Measurements from ENCODE around the gene STK24. TPM values are rescaled to one million over a fixed set of nuclear protein-coding genes. Genes with fewer than 3 reads are reported as not detected.

STK24 gene
- total and polyA plus RNA-seq, 2 of the 8 experiments (the other 6 are each of a cell fraction or from before 2014, with no cell fraction given): 62.8 to 143 TPM

- FAIRE-seq (no peak), DNase-seq (ENCODE audit: low read depth in 1 of 2, low spot score in 2 of 2) (no peak)
- Histone ChIP-seq H3K79me2 (ENCODE audit: control insufficient read depth in 1 of 2, insufficient read depth in 2 of 2, low read length in 2 of 2) (peaks cover 34 to 95% of the 10 kb centered on the region in 2 experiments), H3K14ac (ENCODE audit: insufficient read length) (no peak overlapping the region), H3K9ac (replicated peaks in 1 of 4; ENCODE audit: extremely low read depth in 1 of 4, low read depth in 3 of 4, low read length in 3 of 4) (no peak overlapping the region), H3K23me2 (ENCODE audit: low read depth, low read length) (no peaks in the 10 kb centered on the region), H2BK5ac (ENCODE audit: low read depth, low read length) (no peak overlapping the region), H4K91ac (replicated peaks; ENCODE audit: insufficient read length, low read length) (no peak overlapping the region), H2BK120ac (replicated peaks; ENCODE audit: low read depth, low read length) (no peak overlapping the region), H3K23ac (ENCODE audit: insufficient read length) (no peak overlapping the region), H2BK15ac (ENCODE audit: low read length) (no peak overlapping the region), H4K20me1 (replicated peaks in 1 of 2; ENCODE audit: control insufficient read depth in 1 of 2, insufficient read depth in 2 of 2, low read length in 2 of 2) (peaks cover 35 to 46% of the 10 kb centered on the region in 2 experiments), H2BK12ac (ENCODE audit: low read depth, low read length) (no peak overlapping the region; the same call in 1 of the 2 replicates), H3K4me2 (ENCODE audit: insufficient read depth in 1 of 2, low read depth in 2 of 2, low read length in 2 of 2) (0 out of 4 replicates have a peak overlapping the region, but pooled peaks of 1 of the 2 experiments have one; percentile 23), H3K79me1 (ENCODE audit: low read depth, low read length) (peaks cover 20% of the 10 kb centered on the region), H3K18ac (ENCODE audit: extremely low read depth, low read length) (no peak overlapping the region), H4K5ac (ENCODE audit: insufficient read length, low read depth, low read length) (no peak overlapping the region), H3K27me3 (replicated peaks in 1 of 4; ENCODE audit: control insufficient read depth in 3 of 4, extremely low read depth in 1 of 4, insufficient read depth in 3 of 4, low read length in 3 of 4) (no peaks in the 10 kb centered on the region), H3K36me3 (ENCODE audit: control insufficient read depth in 2 of 4, insufficient read depth in 4 of 4, low read length in 3 of 4) (no peaks in the 10 kb centered on the region; a peak in 1 of 8 replicates), H3K56ac (replicated peaks; ENCODE audit: insufficient read length, low read depth, low read length) (no peak overlapping the region), H3K4me1 (replicated peaks in 1 of 4; ENCODE audit: control insufficient read depth in 3 of 4, insufficient read depth in 4 of 4, low read length in 3 of 4) (peaks cover 7 to 18% (median 12%) of the 10 kb centered on the region in 4 experiments), H3K9me3 (ENCODE audit: insufficient read depth in 2 of 2, low read depth in 1 of 2, low read length in 1 of 2) (no peaks in the 10 kb centered on the region), H3K4ac (replicated peaks; ENCODE audit: insufficient read length, low read depth, low read length) (no peak overlapping the region), H3K4me3 (ENCODE audit: extremely low read depth in 1 of 4, insufficient read depth in 2 of 4, low read depth in 3 of 4, low read length in 4 of 4) (no peak overlapping the region), H2BK20ac (ENCODE audit: low read length) (no peak overlapping the region), H2AK5ac (ENCODE audit: low read depth, low read length) (no peak overlapping the region), H3K27ac (ENCODE audit: low read depth, low read length) (no peak overlapping the region), H4K8ac (ENCODE audit: extremely low read depth, insufficient read depth, low read length) (no peak overlapping the region), H2AFZ (ENCODE audit: low read length) (no peak overlapping the region)
- ChIA-PET POLR2A (ENCODE audit: partially characterized antibody) (interaction anchor here (1.2 to 1.3 kb wide), 3 partner anchors 10 to 28 kb away, joined by 3 read pairs; no protein-coding TSS in a partner anchor), CTCF (ENCODE audit: partially characterized antibody) (interaction anchor here (0.6 to 8.2 kb wide), 8 partner anchors 9 to 229 kb away, joined by 3 to 47 read pairs (median 5); no protein-coding TSS in a partner anchor)
- WGBS, 2 experiments (ENCODE audit: extremely low coverage in 1 of 2, insufficient coverage in 1 of 2, insufficient read length in 1 of 2, insufficient replicate concordance in 2 of 2, low coverage in 1 of 2, low lambda C conversion rate in 2 of 2, missing lambda C conversion rate in 1 of 2): 90% methylated on average over 23 of the region's 25 CpGs; no CpG with 5 or more reads in 1 of the 2 experiments
- TF ChIP-seq CHD1 (IDR thresholded peaks at IDR 0.05; ENCODE audit: low read depth, low read length) (no peak), SAP30 (IDR thresholded peaks at IDR 0.05; ENCODE audit: insufficient read depth, insufficient replicate concordance, low read length) (no peak), MAFK (IDR thresholded peaks at IDR 0.05; ENCODE audit: low read depth, low read length) (no peak), NRF1 (IDR thresholded peaks at IDR 0.05; ENCODE audit: low read depth, low read length) (no peak), MAX (IDR thresholded peaks at IDR 0.05) (no peak), JUND (IDR thresholded peaks at IDR 0.05; ENCODE audit: low read length) (no peak), SUZ12 (IDR thresholded peaks at IDR 0.05; ENCODE audit: low read length) (no peak), YY1 (IDR thresholded peaks at IDR 0.05; ENCODE audit: low read depth, low read length) (no peak), EP300 (IDR thresholded peaks at IDR 0.05; ENCODE audit: borderline replicate concordance in 1 of 2, low read depth in 2 of 2, low read length in 2 of 2) (no peak)
These were observed 33.4 kb downstream of the STK24 start for GRCh38 chr13:98543378-98544103.
